ENCODE measurements around the gene SLC25A42.
"Not testable (repeated sequence)": the region's sequence is repeated elsewhere in the genome, so short reads cannot be mapped to it uniquely, and the experiment has no call there.

SLC25A42 gene

DNA sequence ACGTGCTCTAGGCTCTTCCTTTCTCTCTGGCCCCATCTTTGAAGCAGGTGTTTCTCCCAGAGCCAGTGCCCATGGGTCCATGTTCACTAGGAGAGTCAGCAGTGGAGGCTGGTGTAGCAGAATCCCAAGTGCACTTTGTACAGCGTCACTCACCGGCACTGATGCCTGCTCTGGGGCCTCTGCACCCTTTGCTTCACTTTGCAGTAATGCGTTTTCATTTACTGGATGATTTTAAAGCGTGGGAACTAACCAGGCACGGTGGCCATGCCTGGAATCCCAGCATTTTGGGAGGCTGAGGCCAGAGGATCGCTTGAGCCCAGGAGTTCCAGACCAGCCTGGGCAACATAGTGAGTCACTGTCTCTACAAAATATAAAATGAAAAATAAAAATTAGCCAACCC, 30.7 kb downstream of the SLC25A42 start:
- ATAC-seq (replicated peaks) (no peak), DNase-seq (no peak)
- Mint-ChIP-seq H3K4me3 (no peak overlapping the region), H3K36me3 (ENCODE audit: insufficient read depth) (peaks cover 4% of the 10 kb centered on the region), H3K9me3 (no peaks in the 10 kb centered on the region), H3K27ac (peak overlapping the region in 1 of 2 donors; percentile 19), H3K4me1 (ENCODE audit: low read depth in 2 of 2) (peaks cover 5 to 7% of the 10 kb centered on the region in 2 donors), H3K27me3 (no peaks in the 10 kb centered on the region)

DNA sequence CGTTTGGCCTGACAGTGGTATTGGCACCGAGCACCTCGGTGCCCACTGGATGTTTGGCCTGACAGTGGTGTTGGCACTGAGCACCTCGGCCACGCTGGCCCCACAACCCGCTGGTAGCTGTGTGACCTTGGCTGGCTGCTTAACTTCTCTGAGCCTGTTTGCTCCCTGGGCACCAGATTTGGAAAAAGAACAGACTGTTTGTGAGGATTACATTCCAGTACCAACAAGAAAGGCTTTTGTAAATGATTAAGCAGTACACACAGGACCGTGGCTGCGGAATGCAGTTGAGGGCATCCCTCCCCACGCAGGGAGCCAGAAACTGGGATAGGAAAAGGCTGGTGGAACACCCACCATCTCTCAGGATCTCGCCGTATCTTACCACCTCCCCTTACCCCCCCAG, 31.9 kb downstream of the SLC25A42 start:
- Mint-ChIP-seq H3K9me3 (no peaks in the 10 kb centered on the region), H3K4me1 (ENCODE audit: low read depth in 2 of 2) (peaks cover 5 to 7% of the 10 kb centered on the region in 2 donors), H3K36me3 (ENCODE audit: insufficient read depth) (peaks cover 4% of the 10 kb centered on the region), H3K4me3 (no peak overlapping the region), H3K27ac (no peak overlapping the region), H3K27me3 (no peaks in the 10 kb centered on the region)
- ATAC-seq (replicated peaks) (no peak), DNase-seq (no peak)

DNA sequence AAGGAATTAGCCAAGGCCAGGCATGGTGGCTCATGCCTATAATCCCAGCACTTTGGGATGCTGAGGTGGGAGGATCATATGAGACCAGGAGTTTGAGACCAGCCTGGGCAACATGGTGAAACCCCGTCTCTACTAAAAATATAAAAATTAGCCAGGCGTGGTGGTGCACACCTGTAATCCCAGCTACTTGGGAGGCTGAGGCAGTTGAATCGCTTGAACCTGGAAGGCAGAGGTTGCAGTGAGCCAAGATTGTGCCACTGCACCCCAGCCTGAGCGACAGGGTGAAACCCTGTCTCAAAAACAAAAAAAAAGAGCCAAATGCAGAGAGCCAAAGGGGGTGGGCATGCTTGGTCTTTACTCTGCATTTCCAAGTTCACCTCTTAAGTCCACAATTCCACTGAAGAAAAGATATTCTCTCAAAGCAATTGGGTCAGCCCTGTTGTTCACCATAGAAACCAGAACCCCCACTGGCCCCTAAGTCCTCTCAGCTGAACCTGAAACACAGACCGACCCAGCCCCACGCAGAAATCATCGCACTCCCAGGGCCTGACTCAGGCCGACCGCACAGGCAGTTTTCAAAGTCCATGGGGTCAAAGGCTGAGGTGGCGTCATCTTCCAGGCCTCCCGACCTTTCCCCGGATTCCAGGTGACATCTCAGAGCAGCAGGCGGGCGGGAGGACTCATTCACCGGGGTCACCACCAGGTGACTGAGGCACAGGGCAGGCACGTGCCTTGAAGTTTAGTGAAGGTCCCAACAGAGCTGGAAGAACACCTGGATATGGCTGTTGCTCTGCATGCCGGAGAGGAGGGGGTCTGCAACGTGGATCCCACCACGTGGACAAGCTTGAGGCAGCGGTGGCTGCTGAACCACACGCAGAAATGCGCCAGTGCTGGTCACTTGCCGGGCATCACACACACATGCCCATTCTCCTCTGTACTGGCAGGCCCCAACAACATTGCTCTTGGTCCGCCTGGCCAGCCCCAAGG, 33.1 kb downstream of the SLC25A42 start:
- no peaks in the 10 kb centered on the region for H3K27me3 Mint-ChIP-seq
- DNase-seq (no peak), ATAC-seq (replicated peaks) (no peak)
- no peaks in the 10 kb centered on the region for H3K9me3 Mint-ChIP-seq
- peak overlapping the region in 1 of 2 donors; percentile 15 for H3K27ac Mint-ChIP-seq
- peaks cover 5 to 7% of the 10 kb centered on the region in 2 donors for H3K4me1 Mint-ChIP-seq (ENCODE audit: low read depth in 2 of 2)
- H3K36me3 Mint-ChIP-seq (ENCODE audit: insufficient read depth), result peaks cover 4% of the 10 kb centered on the region
- H3K4me3 Mint-ChIP-seq, result no peak overlapping the region

DNA sequence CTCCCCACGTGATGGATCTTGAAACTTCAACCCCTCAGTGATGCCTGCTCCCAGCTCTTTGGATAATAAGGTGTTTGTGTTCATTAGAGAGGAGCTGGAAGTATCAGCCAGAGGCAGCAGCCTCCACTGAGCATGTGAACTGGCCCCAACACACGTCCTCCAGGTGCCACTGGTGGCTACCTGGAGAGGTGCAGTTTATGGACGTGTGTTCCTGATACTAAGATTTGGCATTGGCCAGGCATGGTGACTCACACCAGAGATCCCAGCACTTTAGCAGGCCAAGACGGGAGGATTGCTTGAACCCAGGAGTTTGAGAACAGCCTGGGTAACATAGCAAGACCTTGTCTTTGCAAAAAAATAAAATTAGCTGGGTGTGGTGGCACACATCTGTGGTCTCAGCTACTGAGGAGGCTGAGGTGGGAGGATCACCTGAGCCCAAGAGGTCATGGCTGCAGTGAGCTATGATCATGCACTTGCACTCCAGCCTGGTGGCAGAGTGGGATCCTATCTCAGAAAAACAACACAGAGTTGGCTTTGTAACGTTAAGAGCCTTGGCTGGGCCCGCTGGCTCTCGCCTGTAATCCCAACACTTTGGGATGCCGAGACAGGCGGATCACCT, 34.4 kb downstream of the SLC25A42 start:
- Mint-ChIP-seq H3K9me3 (no peaks in the 10 kb centered on the region), H3K36me3 (ENCODE audit: insufficient read depth) (peaks cover 7% of the 10 kb centered on the region), H3K4me1 (ENCODE audit: low read depth in 2 of 2) (peaks cover 3 to 4% of the 10 kb centered on the region in 2 donors), H3K4me3 (no peak overlapping the region), H3K27ac (no peak overlapping the region), H3K27me3 (no peaks in the 10 kb centered on the region)
- DNase-seq (no peak), ATAC-seq (replicated peaks) (no peak)

DNA sequence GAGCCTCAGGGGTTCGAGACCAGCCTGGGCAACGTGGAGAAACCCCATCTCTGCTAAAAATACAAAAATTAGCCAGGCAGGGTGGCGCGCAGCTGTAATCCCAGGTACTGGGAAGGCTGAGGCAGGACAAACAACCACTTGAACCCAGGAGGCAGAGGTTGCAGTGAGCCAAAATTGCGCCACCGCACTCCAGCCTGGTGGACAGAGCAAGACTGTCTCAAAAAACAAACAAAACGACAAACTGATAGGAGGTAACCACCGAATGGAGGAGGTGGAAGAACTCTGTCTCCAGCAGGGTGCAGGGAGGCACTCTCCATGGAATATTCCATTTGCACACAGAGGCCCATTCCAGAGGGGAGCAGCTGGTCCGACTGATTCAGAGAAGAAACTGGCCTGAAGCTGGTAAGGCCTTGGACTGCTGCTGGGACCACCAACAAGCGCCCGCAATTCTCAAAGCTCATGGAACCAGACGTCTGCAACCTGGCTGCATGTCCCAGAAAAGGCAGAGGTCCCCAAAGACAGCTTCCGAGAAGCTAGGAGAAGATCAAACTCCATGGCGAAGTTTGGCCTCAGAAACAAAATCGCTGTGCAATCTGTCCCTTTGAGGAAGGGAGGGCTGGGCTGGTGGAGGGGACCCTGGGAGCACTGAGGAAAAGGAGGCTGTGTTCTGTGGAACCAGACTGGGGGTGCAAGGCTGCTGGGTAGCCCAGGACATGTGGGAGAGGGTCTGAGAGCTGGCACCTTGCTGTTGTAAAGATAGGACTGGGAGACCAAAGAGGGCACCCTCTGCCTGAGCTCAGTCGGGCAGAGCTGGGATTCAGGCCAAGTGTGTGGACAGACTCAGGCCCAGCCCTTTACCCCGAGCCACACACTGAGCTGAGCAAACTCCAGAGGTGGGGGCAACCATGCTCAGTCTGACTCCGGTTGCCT, 35.2 kb downstream of the SLC25A42 start:
- peaks cover 0 to 2% of the 10 kb centered on the region in 2 donors for H3K4me1 Mint-ChIP-seq (ENCODE audit: low read depth in 2 of 2)
- peaks cover 8% of the 10 kb centered on the region for H3K36me3 Mint-ChIP-seq (ENCODE audit: insufficient read depth)
- H3K9me3 Mint-ChIP-seq, result no peaks in the 10 kb centered on the region
- H3K27ac Mint-ChIP-seq, result no peak overlapping the region
- no peaks in the 10 kb centered on the region for H3K27me3 Mint-ChIP-seq
- DNase-seq, result no peak
- no peak for ATAC-seq (replicated peaks)
- H3K4me3 Mint-ChIP-seq, result no peak overlapping the region

DNA sequence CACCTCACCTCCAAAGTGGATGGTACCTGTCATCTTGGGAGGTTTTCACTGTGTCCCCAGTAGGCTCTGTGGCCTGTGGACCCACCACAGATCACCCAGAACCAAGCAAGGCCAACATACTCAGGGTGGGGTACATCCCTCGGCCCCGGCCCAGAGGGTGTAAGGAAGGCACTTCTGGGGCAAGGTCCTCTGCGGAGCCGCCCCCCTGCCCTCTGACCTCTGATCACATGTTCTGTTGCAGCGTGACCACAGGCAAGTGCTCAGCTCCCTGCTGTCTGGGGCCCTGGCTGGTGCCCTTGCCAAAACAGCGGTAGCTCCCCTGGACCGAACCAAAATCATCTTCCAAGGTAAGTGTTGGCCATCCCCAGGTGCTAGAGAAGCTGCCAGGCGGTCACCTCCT, 37.7 kb downstream of the SLC25A42 start:
- Mint-ChIP-seq H3K4me3 (no peak overlapping the region), H3K27me3 (no peaks in the 10 kb centered on the region), H3K4me1 (ENCODE audit: low read depth in 2 of 2) (no peaks in the 10 kb centered on the region), H3K27ac (no peak overlapping the region), H3K36me3 (ENCODE audit: insufficient read depth) (peaks cover 17% of the 10 kb centered on the region), H3K9me3 (no peaks in the 10 kb centered on the region)
- DNase-seq, result no peak
- ATAC-seq (replicated peaks), result no peak

DNA sequence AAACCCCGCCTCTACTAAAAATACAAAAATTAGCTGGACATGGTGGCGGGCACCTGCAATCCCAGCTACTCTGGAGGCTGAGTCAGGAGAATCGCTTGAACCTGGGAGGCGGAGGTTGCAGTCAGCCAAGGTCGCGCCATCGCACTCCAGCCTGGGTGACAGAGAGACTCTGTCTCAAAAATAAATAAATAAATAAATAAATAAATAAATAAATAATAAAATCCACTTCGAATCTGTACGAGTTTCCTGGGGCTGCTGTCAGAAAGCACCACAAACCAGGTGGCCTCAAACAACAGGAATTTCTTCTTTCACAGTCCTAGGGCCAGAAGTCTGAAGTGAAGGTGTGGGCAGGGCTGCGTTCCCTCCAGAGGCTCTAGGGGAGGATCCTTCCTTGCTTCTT, 38.8 kb downstream of the SLC25A42 start:
- peaks cover 16% of the 10 kb centered on the region for H3K36me3 Mint-ChIP-seq (ENCODE audit: insufficient read depth)
- H3K4me1 Mint-ChIP-seq (ENCODE audit: low read depth in 2 of 2); H3K4me3 Mint-ChIP-seq; DNase-seq; H3K27ac Mint-ChIP-seq; H3K9me3 Mint-ChIP-seq; ATAC-seq (replicated peaks); H3K27me3 Mint-ChIP-seq: not testable (repeated sequence)

DNA sequence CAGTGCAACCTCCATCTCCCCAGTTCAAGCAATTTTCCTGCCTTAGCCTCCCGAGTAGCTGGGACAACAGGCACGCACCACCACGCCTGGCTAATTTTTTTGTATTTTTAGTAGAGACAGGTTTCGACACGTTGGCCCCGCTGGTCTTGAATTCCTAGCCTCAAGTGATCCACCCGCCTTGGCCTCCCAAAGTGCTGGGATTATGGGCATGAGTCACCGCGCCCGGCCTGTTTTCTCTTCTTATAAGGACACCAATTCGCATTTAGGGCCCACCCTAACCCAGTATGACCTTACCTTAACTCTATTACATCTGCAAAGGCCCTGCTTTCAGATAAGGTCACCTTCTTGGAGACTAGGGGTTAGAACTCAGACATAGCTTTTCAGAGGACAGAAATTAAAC, 39.4 kb downstream of the SLC25A42 start:
- ATAC-seq (replicated peaks), result no peak
- Mint-ChIP-seq H3K36me3 (ENCODE audit: insufficient read depth) (peaks cover 20% of the 10 kb centered on the region), H3K9me3 (no peaks in the 10 kb centered on the region)

DNA sequence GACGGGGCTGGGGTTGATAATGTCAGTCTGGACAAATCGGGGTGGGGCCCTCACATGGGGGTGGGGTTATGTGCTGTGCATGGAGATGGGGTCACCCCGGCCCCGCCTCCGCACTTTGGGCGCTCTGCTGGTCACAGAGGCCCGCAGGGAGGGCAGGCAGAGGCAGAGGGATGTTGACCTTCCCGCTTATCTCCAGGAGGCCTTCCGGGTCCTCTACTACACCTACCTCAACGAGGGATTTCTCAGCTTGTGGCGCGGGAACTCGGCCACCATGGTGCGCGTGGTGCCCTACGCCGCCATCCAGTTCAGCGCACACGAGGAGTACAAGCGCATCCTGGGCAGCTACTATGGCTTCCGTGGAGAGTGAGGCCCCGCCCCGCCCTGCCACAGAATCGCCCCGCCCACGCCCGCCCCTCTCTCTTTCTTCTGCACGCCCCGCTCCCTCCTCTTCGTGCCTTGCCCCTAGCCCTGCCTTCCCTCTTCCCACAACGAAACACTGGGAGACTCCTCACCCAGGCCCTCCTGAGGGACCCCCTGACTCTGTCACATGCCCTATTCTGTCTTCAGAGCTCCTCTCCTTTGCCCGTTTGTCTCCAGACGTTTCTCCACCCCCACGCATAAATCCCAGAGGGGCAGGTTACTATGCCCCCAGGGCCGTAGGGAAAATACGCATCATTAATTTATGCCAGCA, 41.7 kb downstream of the SLC25A42 start:
- no peak for ATAC-seq (replicated peaks)
- peaks cover 20% of the 10 kb centered on the region for H3K36me3 Mint-ChIP-seq (ENCODE audit: insufficient read depth)
- H3K4me3 Mint-ChIP-seq, result no peak overlapping the region
- no peak overlapping the region for H3K27ac Mint-ChIP-seq
- no peaks in the 10 kb centered on the region for H3K9me3 Mint-ChIP-seq
- H3K27me3 Mint-ChIP-seq, result no peaks in the 10 kb centered on the region
- H3K4me1 Mint-ChIP-seq (ENCODE audit: low read depth in 2 of 2), result peaks cover 0 to 4% of the 10 kb centered on the region in 2 donors
- no peak for DNase-seq

More for the DNA sequence above, 39.4 kb downstream of the SLC25A42 start:
- Mint-ChIP-seq H3K27me3 (no peaks in the 10 kb centered on the region), H3K4me3 (no peak overlapping the region), H3K27ac (no peak overlapping the region), H3K4me1 (ENCODE audit: low read depth in 2 of 2) (no peaks in the 10 kb centered on the region)
- no peak for DNase-seq

DNA sequence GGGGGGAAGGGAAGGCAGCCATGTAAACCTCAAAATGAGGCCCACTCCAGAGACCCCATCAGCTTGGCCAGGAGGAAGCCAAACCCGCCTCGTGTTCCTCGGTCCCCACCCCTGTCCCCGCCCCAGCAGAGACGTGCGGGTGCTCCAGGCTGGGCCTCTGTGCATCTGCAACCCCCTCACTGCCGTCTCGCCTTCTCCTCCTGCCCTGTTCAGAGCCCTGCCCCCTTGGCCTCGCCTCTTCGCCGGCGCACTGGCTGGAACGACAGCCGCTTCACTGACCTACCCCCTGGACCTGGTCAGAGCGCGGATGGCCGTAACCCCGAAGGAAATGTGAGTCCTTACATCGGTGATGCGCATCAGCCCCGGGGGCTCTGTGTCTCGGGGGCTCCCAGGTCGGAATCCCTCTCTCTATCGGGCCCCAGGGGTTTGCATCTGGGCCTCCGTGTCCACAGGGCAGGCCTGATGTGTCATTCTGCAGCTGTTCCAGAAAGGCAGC, 42.3 kb downstream of the SLC25A42 start:
- H3K36me3 Mint-ChIP-seq (ENCODE audit: insufficient read depth), result peaks cover 20% of the 10 kb centered on the region
- peaks cover 0 to 4% of the 10 kb centered on the region in 2 donors for H3K4me1 Mint-ChIP-seq (ENCODE audit: low read depth in 2 of 2)
- no peaks in the 10 kb centered on the region for H3K9me3 Mint-ChIP-seq
- no peak overlapping the region for H3K4me3 Mint-ChIP-seq
- DNase-seq (no peak), ATAC-seq (replicated peaks) (no peak)
- H3K27me3 Mint-ChIP-seq, result no peaks in the 10 kb centered on the region
- H3K27ac Mint-ChIP-seq, result peak overlapping the region in 1 of 2 donors; percentile 12

DNA sequence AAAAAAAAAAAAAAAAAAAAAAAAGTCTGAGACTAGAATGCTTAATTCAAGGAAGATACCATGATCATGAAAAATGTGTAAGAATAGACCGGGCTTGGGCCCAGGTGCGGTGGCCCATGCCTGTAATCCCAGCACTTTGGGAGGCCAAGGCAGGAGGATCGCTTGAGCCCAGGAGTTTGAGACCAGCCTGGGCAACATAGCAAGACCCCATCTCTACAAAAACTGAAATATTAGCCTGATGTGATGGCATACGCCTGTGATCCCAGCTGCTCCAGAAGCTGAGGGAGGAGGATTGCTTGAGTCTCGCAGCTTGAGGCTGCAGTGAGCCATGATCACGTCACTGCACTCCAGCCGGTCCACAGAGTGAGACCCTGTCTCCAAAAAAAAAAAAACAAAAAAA, 43.1 kb downstream of the SLC25A42 start:
- H3K9me3 Mint-ChIP-seq; H3K4me1 Mint-ChIP-seq (ENCODE audit: low read depth in 2 of 2); ATAC-seq (replicated peaks); DNase-seq; H3K4me3 Mint-ChIP-seq; H3K27me3 Mint-ChIP-seq: not testable (repeated sequence)
- peak overlapping the region in 1 of 2 donors; percentile 68 for H3K27ac Mint-ChIP-seq
- peaks cover 23% of the 10 kb centered on the region for H3K36me3 Mint-ChIP-seq (ENCODE audit: insufficient read depth)

DNA sequence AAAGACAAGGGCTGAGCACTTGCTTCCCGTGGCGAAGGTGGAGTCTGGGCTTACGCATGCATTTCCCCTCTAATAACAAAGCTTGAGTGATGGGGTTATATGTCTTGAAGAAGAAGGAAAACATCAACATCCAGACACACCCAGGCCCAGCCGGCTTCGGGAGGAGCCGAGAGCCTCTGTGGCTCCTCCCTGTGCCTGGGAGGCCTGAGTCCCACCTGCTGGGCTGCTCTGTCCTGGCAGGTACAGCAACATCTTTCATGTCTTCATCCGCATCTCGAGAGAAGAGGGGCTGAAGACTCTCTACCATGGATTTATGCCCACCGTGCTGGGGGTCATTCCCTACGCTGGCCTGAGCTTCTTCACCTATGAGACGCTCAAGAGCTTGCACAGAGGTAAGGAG, 43.9 kb downstream of the SLC25A42 start:
- H3K36me3 Mint-ChIP-seq (ENCODE audit: insufficient read depth), result peaks cover 23% of the 10 kb centered on the region
- no peak for DNase-seq
- H3K9me3 Mint-ChIP-seq, result no peaks in the 10 kb centered on the region
- no peaks in the 10 kb centered on the region for H3K27me3 Mint-ChIP-seq
- H3K27ac Mint-ChIP-seq, result peak overlapping the region in 1 of 2 donors; percentile 68
- ATAC-seq (replicated peaks), result no peak
- peaks cover 0 to 4% of the 10 kb centered on the region in 2 donors for H3K4me1 Mint-ChIP-seq (ENCODE audit: low read depth in 2 of 2)
- no peak overlapping the region for H3K4me3 Mint-ChIP-seq

Data from effector memory CD8-positive, alpha-beta T cell (primary cell).